Measurements from ENCODE around the gene NUDT16L1. TPM values are rescaled to one million over a fixed set of nuclear protein-coding genes. Genes with fewer than 3 reads are reported as not detected.

Gene NUDT16L1
- total and polyA plus RNA-seq, 2 of the 13 experiments (the other 11 are each of a cell fraction or from before 2014, with no cell fraction given) = 28.0 to 40.5 TPM

DNA sequence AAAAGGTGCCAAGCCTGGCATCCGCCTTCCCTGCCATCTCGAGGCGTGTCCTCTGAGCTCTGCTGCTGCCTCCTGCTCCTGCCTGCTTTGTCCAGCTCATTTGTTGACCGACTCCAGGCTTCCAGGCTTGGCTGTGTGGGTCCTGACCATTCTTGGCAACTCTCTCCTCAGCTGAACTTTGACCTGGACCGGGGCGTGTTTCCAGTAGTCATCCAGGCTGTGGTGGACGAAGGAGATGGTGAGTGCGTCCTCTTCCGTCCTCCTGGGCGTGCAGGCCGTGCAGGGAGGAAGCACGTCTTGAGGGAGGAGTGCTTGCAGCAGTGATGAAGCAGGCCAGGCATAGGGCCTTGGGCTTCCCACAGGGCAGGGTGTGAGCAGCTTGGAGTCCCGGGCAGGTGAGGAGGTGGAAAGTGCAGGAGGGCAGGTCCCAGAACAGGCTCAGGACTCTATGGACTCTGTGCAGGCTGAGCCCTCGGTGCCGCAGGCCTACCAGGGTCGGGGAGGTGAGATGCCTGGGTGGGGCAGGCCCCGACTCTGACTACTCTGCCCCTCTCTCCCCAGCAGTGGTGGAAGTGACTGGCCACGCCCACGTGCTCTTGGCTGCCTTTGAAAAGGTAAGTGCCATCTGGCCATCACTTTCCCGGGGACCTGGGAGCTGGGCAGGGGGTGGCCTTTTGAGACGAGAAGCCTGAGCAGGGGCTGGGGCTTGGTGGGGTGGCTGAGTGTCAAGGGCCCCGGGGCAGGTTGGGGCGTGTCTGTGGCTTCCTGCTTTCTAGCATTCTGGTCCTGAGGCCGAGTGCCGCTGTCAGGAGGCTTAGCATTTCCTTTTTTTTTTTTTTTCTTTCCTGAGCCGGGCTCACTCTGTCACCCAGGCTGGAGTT is 28.6 kb upstream of the NUDT16L1 start (continued):
- TF ChIP-seq, protein P1, sequence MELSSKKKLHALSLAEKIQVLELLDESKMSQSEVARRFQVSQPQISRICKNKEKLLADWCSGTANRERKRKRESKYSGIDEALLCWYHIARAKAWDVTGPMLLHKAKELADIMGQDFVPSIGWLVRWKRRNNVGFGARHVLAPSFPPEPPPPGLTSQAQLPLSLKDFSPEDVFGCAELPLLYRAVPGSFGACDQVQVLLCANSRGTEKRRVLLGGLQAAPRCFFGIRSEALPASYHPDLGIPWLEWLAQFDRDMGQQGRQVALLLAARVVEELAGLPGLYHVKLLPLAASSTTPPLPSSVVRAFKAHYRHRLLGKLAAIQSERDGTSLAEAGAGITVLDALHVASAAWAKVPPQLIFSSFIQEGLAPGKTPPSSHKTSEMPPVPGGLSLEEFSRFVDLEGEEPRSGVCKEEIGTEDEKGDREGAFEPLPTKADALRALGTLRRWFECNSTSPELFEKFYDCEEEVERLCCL (CRISPR knock-in tag; IDR thresholded peaks at IDR 0.05; ENCODE audit: borderline replicate concordance) = no peak
- no peak for TF ChIP-seq ELF3 (CRISPR knock-in tag; IDR thresholded peaks at IDR 0.05)
- TF ChIP-seq POLR2A (IDR thresholded peaks at IDR 0.05; ENCODE audit: insufficient read depth in 1 of 2, low read depth in 2 of 2, low read length in 2 of 2) = peak in 1 of 2 experiments; percentile 69; a peak in 2 of 4 replicates
- peak; percentile 28; the same call in 1 of the 2 replicates for TF ChIP-seq UBTF (CRISPR knock-in tag; IDR thresholded peaks at IDR 0.05)
- peak; percentile 39 for TF ChIP-seq RBM39 (IDR thresholded peaks at IDR 0.05; ENCODE audit: low read depth, low read length, poor library complexity, severe bottlenecking)
- TF ChIP-seq RARG (CRISPR knock-in tag; IDR thresholded peaks at IDR 0.05; ENCODE audit: low read depth) = no peak
- peak; percentile 75 for TF ChIP-seq ZNF451 (CRISPR knock-in tag; IDR thresholded peaks at IDR 0.05)
- peak; percentile 31; the same call in 1 of the 2 replicates for TF ChIP-seq GATAD2A (CRISPR knock-in tag; IDR thresholded peaks at IDR 0.05)
- TF ChIP-seq SETDB1 (CRISPR knock-in tag; IDR thresholded peaks at IDR 0.05; ENCODE audit: borderline replicate concordance) = no peak
- TF ChIP-seq ZBTB7B (CRISPR knock-in tag; IDR thresholded peaks at IDR 0.05) = no peak
- no peak for TF ChIP-seq LCORL (IDR thresholded peaks at IDR 0.05)
- peak; percentile 16; the same call in 1 of the 2 replicates for TF ChIP-seq LCORL (CRISPR knock-in tag; IDR thresholded peaks at IDR 0.05)
- no peak for TF ChIP-seq ZNF331 (CRISPR knock-in tag; IDR thresholded peaks at IDR 0.05)
- TF ChIP-seq ZNF773 (CRISPR knock-in tag; IDR thresholded peaks at IDR 0.05; ENCODE audit: borderline replicate concordance) = no peak
- no peak for TF ChIP-seq FOSL1 (CRISPR knock-in tag; IDR thresholded peaks at IDR 0.05; ENCODE audit: borderline replicate concordance)
- no peak for TF ChIP-seq FIP1L1 (IDR thresholded peaks at IDR 0.05; ENCODE audit: borderline replicate concordance, insufficient read depth, low read depth, low read length)
- TF ChIP-seq ZBTB46 (CRISPR knock-in tag; IDR thresholded peaks at IDR 0.05; ENCODE audit: borderline replicate concordance) = 0 out of 2 replicates have a peak, but pooled peaks have one; percentile 10
- TF ChIP-seq SRF (IDR thresholded peaks at IDR 0.05; ENCODE audit: low read depth, low read length) = 0 out of 2 replicates have a peak, but pooled peaks have one; percentile 69
- 0 out of 2 replicates have a peak, but pooled peaks have one; percentile 61 for TF ChIP-seq REL (CRISPR knock-in tag; conservative IDR thresholded peaks at IDR 0.05)
- TF ChIP-seq RNF2 (conservative IDR thresholded peaks at IDR 0.05; ENCODE audit: low read depth) = no peak
- no peak for TF ChIP-seq MLLT10 (CRISPR knock-in tag; IDR thresholded peaks at IDR 0.05)
- no peak for TF ChIP-seq HNRNPUL1 (IDR thresholded peaks at IDR 0.05; ENCODE audit: low read depth, low read length)
- TF ChIP-seq, protein P2, sequence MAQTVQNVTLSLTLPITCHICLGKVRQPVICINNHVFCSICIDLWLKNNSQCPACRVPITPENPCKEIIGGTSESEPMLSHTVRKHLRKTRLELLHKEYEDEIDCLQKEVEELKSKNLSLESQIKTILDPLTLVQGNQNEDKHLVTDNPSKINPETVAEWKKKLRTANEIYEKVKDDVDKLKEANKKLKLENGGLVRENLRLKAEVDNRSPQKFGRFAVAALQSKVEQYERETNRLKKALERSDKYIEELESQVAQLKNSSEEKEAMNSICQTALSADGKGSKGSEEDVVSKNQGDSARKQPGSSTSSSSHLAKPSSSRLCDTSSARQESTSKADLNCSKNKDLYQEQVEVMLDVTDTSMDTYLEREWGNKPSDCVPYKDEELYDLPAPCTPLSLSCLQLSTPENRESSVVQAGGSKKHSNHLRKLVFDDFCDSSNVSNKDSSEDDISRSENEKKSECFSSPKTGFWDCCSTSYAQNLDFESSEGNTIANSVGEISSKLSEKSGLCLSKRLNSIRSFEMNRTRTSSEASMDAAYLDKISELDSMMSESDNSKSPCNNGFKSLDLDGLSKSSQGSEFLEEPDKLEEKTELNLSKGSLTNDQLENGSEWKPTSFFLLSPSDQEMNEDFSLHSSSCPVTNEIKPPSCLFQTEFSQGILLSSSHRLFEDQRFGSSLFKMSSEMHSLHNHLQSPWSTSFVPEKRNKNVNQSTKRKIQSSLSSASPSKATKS (CRISPR knock-in tag; IDR thresholded peaks at IDR 0.05) = no peak

All from HepG2 (cell line).